Natural killer cell (primary cell): Measurements from ENCODE around the gene TP53I13. TPM values are rescaled to one million over a fixed set of nuclear protein-coding genes. Genes with fewer than 3 reads are reported as not detected.

Source experiments
- ATAC-seq, 3 donors: fragments of 150-1000 bp in 2 of 3; fragments of 200-7000 bp in 1 of 3; cut with Tn5 transposase; 1 replicate in 1 of 3; 2 replicates in 2 of 3; pipeline ENCODE4 v1.10.0; 2021; ENCODE audit warnings: mild to moderate bottlenecking in 2 of 3, moderate library complexity in 2 of 3
- DNase-seq, 2 donors: peaks; one replicate each; pipeline versions ENCODE4 v3.0.0 to v3.0.0-alpha.2; 2013 to 2021; ENCODE audit warnings: mixed read lengths in 1 of 2
- H3K27ac ChIP-seq: one replicate; pipeline ENCODE4 v1.5.1; 2013; ENCODE audit warnings: mild to moderate bottlenecking, low read length
- H3K27me3 ChIP-seq: one replicate; pipeline ENCODE4 v1.6.1; 2013; ENCODE audit warnings: low read length; ENCODE audit not compliant: control insufficient read depth, insufficient read depth
- H3K36me3 ChIP-seq: one replicate; pipeline ENCODE4 v1.6.1; 2013; ENCODE audit warnings: low read length; ENCODE audit not compliant: control insufficient read depth, insufficient read depth
- H3K4me1 ChIP-seq: one replicate; pipeline ENCODE4 v1.6.1; 2013; ENCODE audit warnings: low read length; ENCODE audit not compliant: control insufficient read depth, insufficient read depth
- H3K4me3 ChIP-seq: one replicate; pipeline ENCODE4 v1.5.1; 2013; ENCODE audit warnings: low read length
- H3K9me3 ChIP-seq: one replicate; pipeline ENCODE4 v1.6.1; 2013; ENCODE audit warnings: low read length; ENCODE audit not compliant: control insufficient read depth, insufficient read depth
- H3K27ac Mint-ChIP-seq, 2 donors: one replicate each; pipeline ENCODE4 v1.8.0; 2022; ENCODE audit warnings: mild to moderate bottlenecking in 2 of 2, mixed read lengths in 2 of 2, moderate library complexity in 1 of 2
- H3K27me3 Mint-ChIP-seq, 2 donors: one replicate each; pipeline ENCODE4 v1.8.0; 2022; ENCODE audit warnings: low read depth in 2 of 2, mixed read lengths in 2 of 2
- H3K36me3 Mint-ChIP-seq: one replicate; pipeline ENCODE4 v1.8.0; 2022; ENCODE audit warnings: mixed read lengths
- H3K4me1 Mint-ChIP-seq, 2 donors: one replicate each; pipeline ENCODE4 v1.8.0; 2022; ENCODE audit warnings: mixed read lengths in 2 of 2
- H3K4me3 Mint-ChIP-seq: one replicate; pipeline ENCODE4 v1.8.0; 2022; ENCODE audit warnings: mild to moderate bottlenecking, moderate library complexity, mixed read lengths
- H3K9me3 Mint-ChIP-seq, 2 donors: one replicate each; pipeline ENCODE4 v1.8.0; 2022; ENCODE audit warnings: mixed read lengths in 2 of 2
- WGBS: methylation state at CpG from one replicate; pipeline ENCODE4 v1.1.7; 2013; ENCODE audit warnings: missing lambda C conversion rate; ENCODE audit not compliant: insufficient coverage; 5-methylcytosine and 5-hydroxymethylcytosine counted together
- intact Hi-C: fragments of 100-400 bp; cut with micrococcal nuclease; formaldehyde crosslinking; loops from one replicate; pipeline ENCODE4 v1.14.2; 2022
- total RNA-seq, 4 donors: library from RNA; stranded (reverse); fragments of 120-200 nt in 1 of 4; gene quantifications; one replicate each; pipeline versions ENCODE4 v1.2.3 to v1.2.4, GENCODE V29; 2013 to 2022
- TF ChIP-seq, protein P1 (sequence below): fragments of 200-600 bp; IDR thresholded peaks from one replicate; pipeline ENCODE4 v1.8.0; 2022; ENCODE audit warnings: antibody characterized with exemption

The TP53I13 gene
- total RNA-seq, 3 donors from 2014 or later (not counting 1 experiment from before 2014, with no cell fraction given) = 122 to 148 (median 148) TPM

DNA sequence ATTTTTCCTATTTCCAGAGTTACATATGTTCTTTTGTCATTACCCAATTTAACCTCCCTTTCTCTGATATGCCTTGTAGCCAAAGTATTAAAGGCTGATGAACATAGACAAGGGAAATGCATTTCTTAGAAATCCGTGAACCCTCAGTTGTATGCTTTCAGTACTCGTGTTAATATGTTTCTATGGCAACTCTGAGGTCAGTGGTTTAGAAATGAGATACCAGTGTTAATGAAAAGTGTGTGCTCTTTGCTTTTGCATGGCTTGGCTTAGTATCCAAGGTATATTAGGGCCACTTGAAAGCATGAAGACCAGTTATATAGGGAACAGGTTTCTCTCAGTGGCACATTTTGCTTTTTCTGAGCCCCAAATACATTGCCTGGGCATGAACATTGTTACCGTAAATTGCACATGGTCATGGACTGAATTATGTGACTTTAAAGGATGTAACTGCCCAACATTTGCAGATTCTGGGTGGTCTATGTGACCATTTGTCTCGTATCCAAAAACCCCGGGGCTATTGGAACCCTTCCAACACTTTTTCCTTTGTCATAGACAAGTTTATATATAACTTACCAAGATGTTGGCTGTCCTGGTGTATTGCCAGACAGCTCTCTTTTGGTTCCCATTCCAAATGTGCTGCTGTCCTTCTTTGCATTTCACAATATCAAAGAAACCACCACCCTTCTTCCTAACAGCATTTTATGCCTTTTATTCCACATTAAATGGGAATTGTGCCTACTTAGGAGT lies 19.2 kb upstream of the TP53I13 start:
- H3K36me3 ChIP-seq = peaks cover 3% of the 10 kb centered on the region
- H3K4me1 ChIP-seq = no peaks in the 10 kb centered on the region
- intact Hi-C loops = no loop called here
- no peaks in the 10 kb centered on the region for H3K27me3 ChIP-seq
- no peaks in the 10 kb centered on the region for H3K9me3 ChIP-seq
- H3K4me3 Mint-ChIP-seq = no peak overlapping the region
- WGBS = 36% methylated on average over 5 of the region's 5 CpGs
- no peak overlapping the region for H3K27ac ChIP-seq
- ATAC-seq (peak; percentile 50 to 84 (median 79)), DNase-seq (no peak)
- H3K4me3 ChIP-seq = no peak overlapping the region
- H3K27ac Mint-ChIP-seq = peak overlapping the region; percentile 34 to 61
- peaks cover 13 to 21% of the 10 kb centered on the region in 2 donors for H3K4me1 Mint-ChIP-seq
- no peaks in the 10 kb centered on the region for H3K9me3 Mint-ChIP-seq
- H3K36me3 Mint-ChIP-seq = no peaks in the 10 kb centered on the region
- H3K27me3 Mint-ChIP-seq = no peaks in the 10 kb centered on the region
- TF ChIP-seq, protein P1, sequence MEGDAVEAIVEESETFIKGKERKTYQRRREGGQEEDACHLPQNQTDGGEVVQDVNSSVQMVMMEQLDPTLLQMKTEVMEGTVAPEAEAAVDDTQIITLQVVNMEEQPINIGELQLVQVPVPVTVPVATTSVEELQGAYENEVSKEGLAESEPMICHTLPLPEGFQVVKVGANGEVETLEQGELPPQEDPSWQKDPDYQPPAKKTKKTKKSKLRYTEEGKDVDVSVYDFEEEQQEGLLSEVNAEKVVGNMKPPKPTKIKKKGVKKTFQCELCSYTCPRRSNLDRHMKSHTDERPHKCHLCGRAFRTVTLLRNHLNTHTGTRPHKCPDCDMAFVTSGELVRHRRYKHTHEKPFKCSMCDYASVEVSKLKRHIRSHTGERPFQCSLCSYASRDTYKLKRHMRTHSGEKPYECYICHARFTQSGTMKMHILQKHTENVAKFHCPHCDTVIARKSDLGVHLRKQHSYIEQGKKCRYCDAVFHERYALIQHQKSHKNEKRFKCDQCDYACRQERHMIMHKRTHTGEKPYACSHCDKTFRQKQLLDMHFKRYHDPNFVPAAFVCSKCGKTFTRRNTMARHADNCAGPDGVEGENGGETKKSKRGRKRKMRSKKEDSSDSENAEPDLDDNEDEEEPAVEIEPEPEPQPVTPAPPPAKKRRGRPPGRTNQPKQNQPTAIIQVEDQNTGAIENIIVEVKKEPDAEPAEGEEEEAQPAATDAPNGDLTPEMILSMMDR = no peak

DNA sequence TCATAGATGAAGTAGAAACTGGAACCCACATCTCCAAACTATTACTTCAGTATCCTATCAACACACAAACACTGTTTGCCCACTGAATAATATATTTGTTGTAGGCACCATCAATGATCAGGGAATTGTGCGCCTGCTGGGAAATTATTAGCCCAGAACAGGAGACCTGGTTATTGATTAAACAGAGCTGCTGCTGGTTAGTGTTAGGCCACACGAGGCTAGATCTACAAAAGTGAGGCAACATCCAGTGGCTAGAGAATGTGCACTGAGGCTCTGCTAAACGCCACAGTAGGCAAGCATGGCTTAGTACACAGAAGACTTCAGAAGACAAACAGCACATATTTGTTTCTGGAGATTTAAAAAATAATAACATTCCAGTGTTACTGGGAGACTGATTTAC lies 12.7 kb upstream of the TP53I13 start:
- peaks cover 15 to 30% of the 10 kb centered on the region in 2 donors for H3K4me1 Mint-ChIP-seq
- no peak overlapping the region for H3K27ac ChIP-seq
- WGBS = 94% methylated on average over 3 of the region's 3 CpGs
- H3K36me3 Mint-ChIP-seq = no peaks in the 10 kb centered on the region
- TF ChIP-seq, protein P1 = no peak
- DNase-seq = no peak
- H3K27me3 ChIP-seq = no peaks in the 10 kb centered on the region
- H3K4me3 ChIP-seq = no peak overlapping the region
- H3K36me3 ChIP-seq = no peaks in the 10 kb centered on the region
- H3K4me1 ChIP-seq = peaks cover 20% of the 10 kb centered on the region
- peak overlapping the region in 1 of 2 donors; percentile 21 for H3K27ac Mint-ChIP-seq
- H3K9me3 ChIP-seq = no peaks in the 10 kb centered on the region
- intact Hi-C loops = no loop called here
- H3K27me3 Mint-ChIP-seq = no peaks in the 10 kb centered on the region
- no peak overlapping the region for H3K4me3 Mint-ChIP-seq
- no peaks in the 10 kb centered on the region for H3K9me3 Mint-ChIP-seq
- ATAC-seq = no peak

DNA sequence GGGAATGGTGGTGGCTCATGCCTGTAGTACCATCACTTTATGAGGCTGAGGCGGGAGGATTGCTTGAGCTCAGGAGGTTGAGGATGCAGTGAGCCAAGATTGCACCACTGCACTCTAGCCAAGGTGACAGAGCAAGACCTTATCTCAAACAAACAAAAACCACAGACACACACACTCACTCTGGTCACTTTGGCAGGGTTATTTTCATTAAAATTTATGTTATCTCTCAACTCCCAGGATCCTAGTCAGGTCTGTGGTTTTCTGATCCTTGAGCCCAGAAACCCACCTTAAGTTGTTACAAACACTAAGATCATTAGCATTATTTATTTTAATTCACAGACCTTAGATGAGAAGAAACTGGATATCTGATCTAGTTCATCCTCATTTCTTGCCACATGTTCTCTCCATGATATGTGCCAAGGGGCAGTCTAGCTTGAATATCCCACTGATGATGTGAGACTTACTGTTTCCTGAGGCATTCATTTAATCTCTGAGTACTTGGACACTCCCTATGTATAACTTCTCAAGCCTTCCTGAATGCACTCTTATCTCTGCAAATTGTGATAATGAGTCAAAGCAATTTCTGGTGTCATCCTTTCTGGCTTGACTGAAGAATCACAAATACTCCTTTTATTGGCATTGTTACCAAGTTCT lies 11.3 kb upstream of the TP53I13 start:
- Mint-ChIP-seq H3K9me3 (no peaks in the 10 kb centered on the region), H3K27ac (peak overlapping the region; percentile 78 to 81), H3K4me1 (peaks cover 29 to 37% of the 10 kb centered on the region in 2 donors), H3K36me3 (no peaks in the 10 kb centered on the region), H3K27me3 (no peaks in the 10 kb centered on the region), H3K4me3 (peak overlapping the region; percentile 25)
- 73% methylated on average over 1 of the region's 1 CpG for WGBS
- ATAC-seq (peak; percentile 20 to 71 (median 35)), DNase-seq (no peak)
- Histone ChIP-seq H3K4me1 (peaks cover 30% of the 10 kb centered on the region), H3K27ac (peak overlapping the region; percentile 2), H3K36me3 (no peaks in the 10 kb centered on the region), H3K4me3 (no peak overlapping the region), H3K9me3 (no peaks in the 10 kb centered on the region), H3K27me3 (no peaks in the 10 kb centered on the region)
- intact Hi-C loops = no loop called here
- TF ChIP-seq, protein P1 = no peak
